HepG2 (cell line): ENCODE results near the gene RIPOR3. TPM values are rescaled to one million over a fixed set of nuclear protein-coding genes. Genes with fewer than 3 reads are reported as not detected.

Experiments used
- ATAC-seq: fragments of 200-7000 bp; cut with Tn5 transposase; 3 replicates; pipeline ENCODE4 v1.9.1; 2020; ENCODE audit warnings: mild to moderate bottlenecking, moderate library complexity
- BruUV-seq: library from RNA; stranded (reverse); fragments of 400-500 nt; replicated peaks from 2 replicates; lab custom pipeline; 2021; lab: Mats Ljungman, UMichigan
- CTCF ChIA-PET: fragments of 300-600 bp; formaldehyde crosslinking; extraction: SDS; loops from one replicate; lab custom pipeline; 2021; ENCODE audit warnings: low total read pairs, inconsistent platforms, low intra/inter-chr PET ratio; lab: Yijun Ruan, JAX
- POLR2A ChIA-PET: fragments of 350-600 bp; sonication (Branson Sonifier 250); formaldehyde crosslinking; loops from one replicate; lab custom pipeline; 2020; ENCODE audit warnings: antibody characterized with exemption, inconsistent platforms; lab: Yijun Ruan, JAX
- DNase-seq: peaks from one replicate; pipeline ENCODE4 v3.0.0-alpha.2; 2015; ENCODE audit warnings: low spot score
- FAIRE-seq: peaks from 3 replicates; lab custom pipeline; 2011; peaks lifted over from hg19 to GRCh38; lab: Jason Lieb, UNC
- H2AFZ ChIP-seq: one replicate; pipeline ENCODE4 v1.6.1; 2011; ENCODE audit warnings: low read length, inconsistent platforms
- H3K27ac ChIP-seq: fragments of 300-600 bp; 3 replicates; pipeline ENCODE4 v1.8.0; 2011; ENCODE audit warnings: mixed run types, mild to moderate bottlenecking, mixed read lengths, low read length, inconsistent platforms; ENCODE audit not compliant: insufficient read depth; ENCODE audit errors: extremely low read length
- H3K27me3 ChIP-seq, 2 experiments: fragments of 200-600 bp in 1 of 2; 2 replicates in 1 of 2; 3 replicates in 1 of 2; pipeline versions ENCODE4 v1.6.0 to v1.8.0; 2011; ENCODE audit warnings: low read length in 2 of 2, mild to moderate bottlenecking in 2 of 2, moderate library complexity in 2 of 2, inconsistent platforms in 1 of 2; ENCODE audit not compliant: insufficient read depth in 2 of 2, control insufficient read depth in 1 of 2
- H3K36me3 ChIP-seq, 2 experiments: fragments of 200-600 bp in 1 of 2; replicated peaks in 1 of 2; 2 replicates in 1 of 2; 3 replicates in 1 of 2; pipeline versions ENCODE4 v1.5.1 to v1.8.0; 2011; ENCODE audit warnings: low read length in 2 of 2, inconsistent platforms in 1 of 2; ENCODE audit not compliant: insufficient read depth in 2 of 2, control insufficient read depth in 1 of 2
- H3K4me1 ChIP-seq: 2 replicates; pipeline ENCODE4 v1.5.1; 2012; ENCODE audit warnings: low read length, inconsistent platforms; ENCODE audit not compliant: insufficient read depth
- H3K4me2 ChIP-seq: 2 replicates; pipeline ENCODE4 v1.6.0; 2011; ENCODE audit warnings: low read depth, low read length, inconsistent platforms
- H3K4me3 ChIP-seq, 3 experiments: fragments of 200-600 bp in 1 of 3; sonication (generic), shearing (Covaris generic) in 1 of 3; replicated peaks in 1 of 3; 2 replicates each; pipeline ENCODE4 v1.5.1; 2011 to 2016; ENCODE audit warnings: low read length in 3 of 3, inconsistent platforms in 2 of 3, low read depth in 2 of 3, mild to moderate bottlenecking in 2 of 3, control low read depth in 1 of 3, mixed read lengths in 1 of 3; ENCODE audit not compliant: insufficient read depth in 1 of 3
- H3K79me2 ChIP-seq: one replicate; pipeline ENCODE4 v1.6.1; 2011; ENCODE audit warnings: low read length, inconsistent platforms; ENCODE audit not compliant: insufficient read depth
- H3K9ac ChIP-seq: 2 replicates; pipeline ENCODE4 v1.6.0; 2011; ENCODE audit warnings: mild to moderate bottlenecking, low read depth, low read length, inconsistent platforms; ENCODE audit not compliant: insufficient read depth
- H3K9me3 ChIP-seq: 2 replicates; pipeline ENCODE4 v1.5.1; 2012; ENCODE audit warnings: mild to moderate bottlenecking, low read length
- H4K20me1 ChIP-seq: 2 replicates; pipeline ENCODE4 v1.6.0; 2011; ENCODE audit warnings: inconsistent platforms, mild to moderate bottlenecking, low read length, moderate library complexity; ENCODE audit not compliant: insufficient read depth
- ASH2L ChIP-seq: fragments of 300-600, 200-600 bp; sonication (generic); IDR thresholded peaks from 2 replicates; pipeline ENCODE4 v1.7.0; 2017; ENCODE audit warnings: low read depth, mild to moderate bottlenecking, moderate library complexity, mixed read lengths, low read length; ENCODE audit not compliant: insufficient read length
- DNMT1 ChIP-seq: sonication (generic); formaldehyde crosslinking; IDR thresholded peaks from 2 replicates; pipeline ENCODE4 v1.5.1; 2020; ENCODE audit warnings: mild to moderate bottlenecking, missing genetic modification reagents
- ETV5 ChIP-seq: IDR thresholded peaks from 2 replicates; pipeline ENCODE4 v1.6.1; 2018; ENCODE audit warnings: missing biosample characterization, missing genetic modification reagents, inconsistent platforms, borderline replicate concordance
- GPN1 ChIP-seq: sonication (generic); formaldehyde crosslinking; IDR thresholded peaks from 2 replicates; pipeline ENCODE4 v1.5.1; 2020; ENCODE audit warnings: missing genetic modification reagents, borderline replicate concordance
- HDAC1 ChIP-seq: sonication (generic); formaldehyde crosslinking; IDR thresholded peaks from 2 replicates; pipeline ENCODE4 v1.5.1; 2020; ENCODE audit warnings: mild to moderate bottlenecking, missing genetic modification reagents
- MED8 ChIP-seq: sonication (generic); formaldehyde crosslinking; IDR thresholded peaks from 2 replicates; pipeline ENCODE4 v1.8.1; 2023; ENCODE audit warnings: mild to moderate bottlenecking, missing genetic modification reagents; ENCODE audit not compliant: insufficient replicate concordance
- NR1H2 ChIP-seq: sonication (generic); formaldehyde crosslinking; IDR thresholded peaks from 2 replicates; pipeline ENCODE4 v1.8.1; 2022; ENCODE audit warnings: low read depth, missing genetic modification reagents, borderline replicate concordance
- U2AF2 ChIP-seq: fragments of 200-400 bp; formaldehyde crosslinking; IDR thresholded peaks from 2 replicates; pipeline ENCODE4 v1.6.1; 2017; ENCODE audit warnings: low read depth, mild to moderate bottlenecking, low read length
- ZBTB7B ChIP-seq: sonication (generic); formaldehyde crosslinking; IDR thresholded peaks from 2 replicates; pipeline ENCODE4 v1.4.0; 2020; ENCODE audit warnings: missing genetic modification reagents
- ZNF225 ChIP-seq: sonication (generic); formaldehyde crosslinking; IDR thresholded peaks from 2 replicates; pipeline ENCODE4 v1.4.0; 2020; ENCODE audit warnings: mild to moderate bottlenecking, missing genetic modification reagents
- ZNF614 ChIP-seq: IDR thresholded peaks from 2 replicates; pipeline ENCODE4 v1.6.1; 2018; ENCODE audit warnings: missing biosample characterization, missing genetic modification reagents, inconsistent platforms, borderline replicate concordance
- ZNF749 ChIP-seq: sonication (generic); formaldehyde crosslinking; IDR thresholded peaks from 2 replicates; pipeline ENCODE4 v1.8.0; 2022; ENCODE audit warnings: mild to moderate bottlenecking, missing genetic modification reagents, moderate library complexity, borderline replicate concordance
- WGBS: methylation state at CpG from one replicate; pipeline ENCODE4 v1.1.6; 2017; ENCODE audit warnings: low lambda C conversion rate; 5-methylcytosine and 5-hydroxymethylcytosine counted together
- in situ Hi-C: cut with HindIII; loops from 2 replicates; pipeline ENCODE4 v1.10.0; 2017; ENCODE audit warnings: low pct_unique_long_range_greater_than_20kb; ENCODE audit not compliant: extremely low pct_ligation_motif_present
- intact Hi-C: fragments of 100-400 bp; cut with micrococcal nuclease; formaldehyde crosslinking; loops from one replicate; pipeline ENCODE4 v1.10.0; 2022; ENCODE audit not compliant: unreplicated experiment
- polyA plus RNA-seq, 8 experiments: library from polyadenylated mRNA; depleted of rRNA in 3 of 8; stranded (reverse) in 7 of 8; unstranded in 1 of 8; fragments of >200 nt; fragmentation: Illumina TruSeq in 4 of 8; extraction: Trizol in 4 of 8; gene quantifications; 2 replicates each; pipeline versions ENCODE4 v1.2.1 to v1.2.3, GENCODE V29; 2011 to 2016; ENCODE audit warnings: low read depth in 4 of 8, missing spikeins in 1 of 8, mixed read lengths in 1 of 8; ENCODE audit not compliant: insufficient read depth in 1 of 8
- total RNA-seq, 5 experiments: library from RNA; depleted of rRNA; stranded (reverse); fragments of >200 nt; fragmentation: Illumina TruSeq; extraction: Trizol; gene quantifications; 2 replicates each; pipeline ENCODE4 v1.2.3, GENCODE V29; 2016; ENCODE audit warnings: low read depth in 1 of 5
- TF ChIP-seq, protein P1 (sequence below): sonication (generic); formaldehyde crosslinking; IDR thresholded peaks from 2 replicates; pipeline ENCODE4 v1.5.1; 2020; ENCODE audit warnings: mild to moderate bottlenecking, missing genetic modification reagents
- TF ChIP-seq, protein P2 (sequence below): sonication (generic); formaldehyde crosslinking; IDR thresholded peaks from 2 replicates; pipeline ENCODE4 v1.5.0; 2020; ENCODE audit warnings: missing genetic modification reagents
- TF ChIP-seq, protein P3 (sequence below): sonication (generic); formaldehyde crosslinking; IDR thresholded peaks from 2 replicates; pipeline ENCODE4 v1.5.1; 2020; ENCODE audit warnings: missing genetic modification reagents, mild to moderate bottlenecking, borderline replicate concordance
- TF ChIP-seq, protein P4 (sequence below): sonication (generic); formaldehyde crosslinking; conservative IDR thresholded peaks from 2 replicates; pipeline ENCODE4 v1.4.0; 2020; ENCODE audit warnings: missing genetic modification reagents

Gene RIPOR3
- total and polyA plus RNA-seq, 2 of the 13 experiments (the other 11 are each of a cell fraction or from before 2014, with no cell fraction given) = 0.18 TPM; not detected in 1

- peak; percentile 73 for ATAC-seq
- WGBS = 1% methylated on average over 13 of the region's 35 CpGs
- TF ChIP-seq, protein P1, sequence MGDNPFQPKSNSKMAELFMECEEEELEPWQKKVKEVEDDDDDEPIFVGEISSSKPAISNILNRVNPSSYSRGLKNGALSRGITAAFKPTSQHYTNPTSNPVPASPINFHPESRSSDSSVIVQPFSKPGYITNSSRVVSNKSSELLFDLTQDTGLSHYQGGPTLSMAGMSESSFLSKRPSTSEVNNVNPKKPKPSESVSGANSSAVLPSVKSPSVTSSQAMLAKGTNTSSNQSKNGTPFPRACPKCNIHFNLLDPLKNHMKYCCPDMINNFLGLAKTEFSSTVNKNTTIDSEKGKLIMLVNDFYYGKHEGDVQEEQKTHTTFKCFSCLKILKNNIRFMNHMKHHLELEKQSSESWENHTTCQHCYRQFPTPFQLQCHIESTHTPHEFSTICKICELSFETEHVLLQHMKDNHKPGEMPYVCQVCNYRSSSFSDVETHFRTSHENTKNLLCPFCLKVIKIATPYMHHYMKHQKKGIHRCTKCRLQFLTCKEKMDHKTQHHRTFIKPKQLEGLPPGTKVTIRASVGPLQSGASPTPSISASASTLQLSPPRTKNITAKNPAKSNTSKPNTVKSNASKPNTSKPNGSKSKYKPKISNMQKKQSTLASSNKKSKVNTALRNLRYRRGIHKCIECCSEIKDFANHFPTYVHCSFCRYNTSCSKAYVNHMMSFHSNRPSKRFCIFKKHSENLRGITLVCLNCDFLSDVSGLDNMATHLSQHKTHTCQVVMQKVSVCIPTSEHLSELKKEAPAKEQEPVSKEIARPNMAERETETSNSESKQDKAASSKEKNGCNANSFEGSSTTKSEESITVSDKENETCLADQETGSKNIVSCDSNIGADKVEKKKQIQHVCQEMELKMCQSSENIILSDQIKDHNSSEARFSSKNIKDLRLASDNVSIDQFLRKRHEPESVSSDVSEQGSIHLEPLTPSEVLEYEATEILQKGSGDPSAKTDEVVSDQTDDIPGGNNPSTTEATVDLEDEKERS = peak; percentile 63; the same call in 1 of the 2 replicates
- TF ChIP-seq MED8 (CRISPR knock-in tag) (peak; percentile 49), U2AF2 (peak; percentile 6; the same call in 1 of the 2 replicates), ASH2L (peak; percentile 45), ZNF749 (CRISPR knock-in tag) (0 out of 2 replicates have a peak, but pooled peaks have one; percentile 90), NR1H2 (CRISPR knock-in tag) (no peak), ZNF614 (no peak), DNMT1 (CRISPR knock-in tag) (no peak), ZBTB7B (CRISPR knock-in tag) (no peak), ETV5 (CRISPR knock-in tag) (no peak), ZNF225 (peak; percentile 63; the same call in 1 of the 2 replicates), HDAC1 (CRISPR knock-in tag) (peak; percentile 88), GPN1 (CRISPR knock-in tag) (0 out of 2 replicates have a peak, but pooled peaks have one; percentile 34)
- TF ChIP-seq, protein P2, sequence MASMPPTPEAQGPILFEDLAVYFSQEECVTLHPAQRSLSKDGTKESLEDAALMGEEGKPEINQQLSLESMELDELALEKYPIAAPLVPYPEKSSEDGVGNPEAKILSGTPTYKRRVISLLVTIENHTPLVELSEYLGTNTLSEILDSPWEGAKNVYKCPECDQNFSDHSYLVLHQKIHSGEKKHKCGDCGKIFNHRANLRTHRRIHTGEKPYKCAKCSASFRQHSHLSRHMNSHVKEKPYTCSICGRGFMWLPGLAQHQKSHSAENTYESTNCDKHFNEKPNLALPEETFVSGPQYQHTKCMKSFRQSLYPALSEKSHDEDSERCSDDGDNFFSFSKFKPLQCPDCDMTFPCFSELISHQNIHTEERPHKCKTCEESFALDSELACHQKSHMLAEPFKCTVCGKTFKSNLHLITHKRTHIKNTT = 0 out of 2 replicates have a peak, but pooled peaks have one; percentile 33
- TF ChIP-seq, protein P3, sequence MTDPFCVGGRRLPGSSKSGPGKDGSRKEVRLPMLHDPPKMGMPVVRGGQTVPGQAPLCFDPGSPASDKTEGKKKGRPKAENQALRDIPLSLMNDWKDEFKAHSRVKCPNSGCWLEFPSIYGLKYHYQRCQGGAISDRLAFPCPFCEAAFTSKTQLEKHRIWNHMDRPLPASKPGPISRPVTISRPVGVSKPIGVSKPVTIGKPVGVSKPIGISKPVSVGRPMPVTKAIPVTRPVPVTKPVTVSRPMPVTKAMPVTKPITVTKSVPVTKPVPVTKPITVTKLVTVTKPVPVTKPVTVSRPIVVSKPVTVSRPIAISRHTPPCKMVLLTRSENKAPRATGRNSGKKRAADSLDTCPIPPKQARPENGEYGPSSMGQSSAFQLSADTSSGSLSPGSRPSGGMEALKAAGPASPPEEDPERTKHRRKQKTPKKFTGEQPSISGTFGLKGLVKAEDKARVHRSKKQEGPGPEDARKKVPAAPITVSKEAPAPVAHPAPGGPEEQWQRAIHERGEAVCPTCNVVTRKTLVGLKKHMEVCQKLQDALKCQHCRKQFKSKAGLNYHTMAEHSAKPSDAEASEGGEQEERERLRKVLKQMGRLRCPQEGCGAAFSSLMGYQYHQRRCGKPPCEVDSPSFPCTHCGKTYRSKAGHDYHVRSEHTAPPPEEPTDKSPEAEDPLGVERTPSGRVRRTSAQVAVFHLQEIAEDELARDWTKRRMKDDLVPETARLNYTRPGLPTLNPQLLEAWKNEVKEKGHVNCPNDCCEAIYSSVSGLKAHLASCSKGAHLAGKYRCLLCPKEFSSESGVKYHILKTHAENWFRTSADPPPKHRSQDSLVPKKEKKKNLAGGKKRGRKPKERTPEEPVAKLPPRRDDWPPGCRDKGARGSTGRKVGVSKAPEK (CRISPR knock-in tag) = peak; percentile 73; the same call in 1 of the 2 replicates
- TF ChIP-seq, protein P4, sequence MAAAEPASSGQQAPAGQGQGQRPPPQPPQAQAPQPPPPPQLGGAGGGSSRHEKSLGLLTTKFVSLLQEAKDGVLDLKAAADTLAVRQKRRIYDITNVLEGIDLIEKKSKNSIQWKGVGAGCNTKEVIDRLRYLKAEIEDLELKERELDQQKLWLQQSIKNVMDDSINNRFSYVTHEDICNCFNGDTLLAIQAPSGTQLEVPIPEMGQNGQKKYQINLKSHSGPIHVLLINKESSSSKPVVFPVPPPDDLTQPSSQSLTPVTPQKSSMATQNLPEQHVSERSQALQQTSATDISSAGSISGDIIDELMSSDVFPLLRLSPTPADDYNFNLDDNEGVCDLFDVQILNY (CRISPR knock-in tag) = no peak; the same call in 1 of the 2 replicates
Measured at GRCh38 chr20:50730765-50731054, 39.4 kb upstream of the RIPOR3 start.

More at GRCh38 chr20:50730765-50731054, 39.4 kb upstream of the RIPOR3 start:
- Histone ChIP-seq H3K79me2 (peaks cover 43% of the 10 kb centered on the region), H3K4me3 (peak overlapping the region; percentile 73 to 87 (median 75)), H3K4me2 (peak overlapping the region; percentile 99), H3K27ac (peak overlapping the region; percentile 66), H3K36me3 (peaks cover 0 to 3% of the 10 kb centered on the region in 2 experiments; a peak in 2 of 5 replicates), H3K9ac (peak overlapping the region; percentile 74), H3K4me1 (peaks cover 76% of the 10 kb centered on the region), H2AFZ (no peak overlapping the region), H3K9me3 (no peaks in the 10 kb centered on the region), H4K20me1 (peaks cover 18% of the 10 kb centered on the region), H3K27me3 (no peaks in the 10 kb centered on the region; a peak in 1 of 5 replicates)
- ChIA-PET CTCF (interaction anchor here (1.2 kb wide), 1 partner anchor 14 kb away, joined by 4 read pairs; no protein-coding TSS in a partner anchor), POLR2A (interaction anchor here (0.7 to 3.5 kb wide), 11 partner anchors 11 to 105 kb away, joined by 3 to 65 read pairs (median 6); no protein-coding TSS in a partner anchor)
- in situ Hi-C loops = loop anchor here (25.0 kb wide), 1 partner anchor 93 kb away; no protein-coding TSS in a partner anchor
- intact Hi-C loops = loop anchor here (1.0 to 2.0 kb wide), 2 partner anchors 14 to 65 kb away; partner anchors contain the start of gene BCAS4
- FAIRE-seq (no peak), DNase-seq (no peak)
- no TSS peak for BruUV-seq
